CD4-positive, alpha-beta T cell treated with Interleukin-1 beta for 1 hour (primary cell): ENCODE results near the gene MYL7.
A peak's percentile ranks its signal among the peaks of the same experiment; 100 is the strongest.
"Not testable (repeated sequence)": the region's sequence is repeated elsewhere in the genome, so short reads cannot be mapped to it uniquely, and the experiment has no call there.

ENCODE experiments used
- DNase-seq, 2 donors: peaks; one replicate each; pipeline ENCODE4 v3.0.0-alpha.2; 2020 to 2022

Gene MYL7

GRCh38 chr7:44128721-44129582 is 12.2 kb downstream of the MYL7 start:
- DNase-seq: no peak

DNA sequence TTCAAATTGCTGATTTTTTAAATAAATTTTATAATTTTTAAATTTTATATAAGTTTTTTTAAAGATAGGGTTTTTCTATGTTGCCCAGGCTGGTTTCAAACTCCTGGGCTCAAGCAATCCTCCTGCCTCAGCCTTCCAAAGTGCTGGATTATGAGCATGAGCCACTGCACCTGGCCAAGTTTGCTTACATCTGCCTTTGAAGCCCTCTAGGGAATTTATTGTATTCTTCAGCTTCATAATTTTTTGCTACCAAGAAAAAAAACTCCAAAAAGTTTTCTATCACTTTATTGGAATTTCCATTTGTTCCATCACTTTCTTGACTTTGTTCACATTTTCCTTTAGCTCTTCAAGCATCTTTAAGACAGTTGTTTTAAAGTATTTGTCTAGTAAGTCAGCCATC is 14.0 kb downstream of the MYL7 start:
- DNase-seq: no peak

DNA sequence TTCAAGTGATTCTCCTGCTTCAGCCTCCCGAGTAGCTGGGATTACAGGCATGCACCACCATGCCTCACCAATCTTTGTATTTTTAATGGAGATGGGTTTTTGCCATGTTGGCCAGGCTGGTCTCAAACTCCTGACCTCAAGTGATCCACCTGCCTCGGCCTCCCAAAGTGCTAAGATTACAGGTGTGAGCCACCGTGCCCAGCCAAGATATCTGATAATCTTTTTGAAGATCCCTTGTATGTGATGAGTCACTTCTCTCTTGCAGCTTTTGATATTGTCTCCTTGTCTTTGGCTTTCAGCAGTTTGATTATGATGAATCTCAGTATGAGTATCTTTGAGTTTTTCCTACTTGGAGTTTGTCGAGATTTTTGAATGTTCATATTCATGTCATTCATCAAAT is 14.6 kb downstream of the MYL7 start:
- not testable (repeated sequence) for DNase-seq

- no peak for DNase-seq
Observed at GRCh38 chr7:44124822-44125202, 16.3 kb downstream of the MYL7 start.

- peak; percentile 96 to 97 for DNase-seq
Observed at GRCh38 chr7:44123190-44124003, 17.7 kb downstream of the MYL7 start, which contains the start of gene POLD2. Gene POLD2, minus strand, starts transcription at chr7:44123548. Its CDS starts 1,495 bp downstream, at chr7:44122053.

GRCh38 chr7:44122529-44122928 is 18.6 kb downstream of the MYL7 start:
- no peak for DNase-seq

GRCh38 chr7:44121761-44122420 is 19.2 kb downstream of the MYL7 start:
- DNase-seq: no peak

- DNase-seq: no peak
Observed at GRCh38 chr7:44120395-44120794, 20.7 kb downstream of the MYL7 start.

DNA sequence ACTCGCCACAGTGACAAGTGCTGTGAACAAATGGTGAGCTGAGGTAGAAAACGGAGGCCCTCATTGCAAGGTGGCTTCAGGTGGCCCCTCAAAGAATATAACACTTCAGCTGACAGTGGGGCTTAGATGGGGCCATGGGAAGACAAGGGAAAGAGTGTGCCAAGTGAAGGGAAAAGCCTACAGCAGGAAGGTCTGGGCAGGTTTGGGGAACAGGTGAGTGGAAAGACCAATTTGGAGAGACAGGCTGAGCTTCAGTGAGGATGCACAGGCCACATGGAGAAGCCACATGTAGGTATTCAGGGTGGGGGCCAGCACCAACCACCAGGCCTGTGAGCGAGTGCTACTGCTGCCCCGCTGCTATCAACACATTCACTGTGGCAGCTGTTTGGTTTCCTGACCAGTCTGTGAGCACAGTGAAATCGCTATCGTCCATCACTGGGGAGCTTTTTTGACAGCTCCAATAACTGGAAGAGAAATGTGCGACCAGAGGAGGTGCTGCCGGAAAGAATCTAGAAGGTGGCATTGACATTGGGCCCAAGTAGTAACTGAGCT is 21.2 kb downstream of the MYL7 start:
- no peak for DNase-seq

DNA sequence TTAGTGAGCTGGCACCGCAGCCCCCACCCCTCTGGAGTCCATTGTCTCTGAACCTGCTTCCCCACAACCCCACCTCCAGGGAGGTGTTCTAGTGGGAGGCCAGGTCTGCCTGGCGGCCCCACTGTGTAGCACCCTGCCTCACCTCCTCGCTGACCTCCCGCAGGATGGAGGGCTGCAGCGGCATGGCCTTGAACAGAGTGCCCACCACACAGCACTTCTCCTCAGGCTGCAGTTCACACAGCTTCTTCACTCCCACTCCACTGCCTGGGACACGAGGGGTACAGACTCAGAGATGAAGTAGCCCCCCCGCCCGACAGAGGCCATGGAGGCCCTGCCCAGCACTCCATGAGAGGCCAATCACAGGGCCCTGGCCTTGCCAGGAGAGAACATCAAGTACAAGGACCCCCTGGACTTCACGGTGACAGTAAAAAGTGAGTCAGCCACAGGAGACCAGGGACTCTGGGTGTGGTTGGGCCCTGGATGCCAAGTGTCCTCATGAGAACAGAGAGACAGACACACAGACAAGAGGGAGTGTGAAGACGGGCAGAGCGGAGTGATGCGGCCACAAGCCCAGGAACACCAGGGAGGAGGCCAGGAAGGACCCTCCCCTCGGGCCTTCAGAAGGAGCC is 23.2 kb downstream of the MYL7 start:
- DNase-seq: no peak

DNA sequence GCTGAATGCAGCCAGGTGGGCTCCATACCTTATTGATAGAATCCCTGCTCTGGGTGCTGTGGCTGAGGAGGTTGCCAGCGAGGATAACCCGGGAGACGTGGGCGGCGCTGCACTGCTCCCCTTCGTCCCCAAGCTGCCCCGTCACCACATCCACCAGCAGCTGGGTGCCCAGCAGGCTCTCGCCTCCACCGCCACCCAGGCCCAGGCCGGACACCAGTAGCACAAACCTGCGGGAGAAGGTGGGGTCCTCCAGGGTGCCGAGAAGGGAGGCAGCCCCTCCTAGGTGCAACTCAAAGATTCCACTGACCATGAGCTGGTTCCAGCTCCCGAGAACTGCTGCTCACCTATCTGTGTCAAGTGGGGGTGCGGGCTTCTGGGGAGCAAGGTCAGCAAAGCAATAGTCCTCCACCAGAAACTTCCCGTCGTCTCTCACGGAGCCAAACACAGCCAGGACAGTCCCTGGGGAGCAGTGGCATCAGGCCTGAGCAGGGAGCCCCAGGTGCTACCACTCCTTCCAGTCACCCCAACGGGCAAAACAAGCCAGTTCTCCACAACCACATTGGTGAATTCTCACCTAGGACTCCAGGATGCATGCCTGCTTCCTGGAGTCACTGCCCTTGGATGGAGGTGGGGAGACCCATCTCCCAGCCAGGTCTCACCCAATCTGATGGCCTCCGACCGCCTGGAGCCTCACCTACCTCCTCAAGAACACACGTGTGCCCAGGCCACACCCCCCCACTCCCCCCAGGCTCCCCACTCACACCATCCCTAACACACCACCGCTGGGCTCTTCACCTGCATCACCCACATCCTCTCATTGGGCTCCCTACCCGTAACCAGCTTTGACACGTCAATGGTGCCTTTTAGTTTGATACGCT is 24.1 kb downstream of the MYL7 start:
- DNase-seq: no peak

DNA sequence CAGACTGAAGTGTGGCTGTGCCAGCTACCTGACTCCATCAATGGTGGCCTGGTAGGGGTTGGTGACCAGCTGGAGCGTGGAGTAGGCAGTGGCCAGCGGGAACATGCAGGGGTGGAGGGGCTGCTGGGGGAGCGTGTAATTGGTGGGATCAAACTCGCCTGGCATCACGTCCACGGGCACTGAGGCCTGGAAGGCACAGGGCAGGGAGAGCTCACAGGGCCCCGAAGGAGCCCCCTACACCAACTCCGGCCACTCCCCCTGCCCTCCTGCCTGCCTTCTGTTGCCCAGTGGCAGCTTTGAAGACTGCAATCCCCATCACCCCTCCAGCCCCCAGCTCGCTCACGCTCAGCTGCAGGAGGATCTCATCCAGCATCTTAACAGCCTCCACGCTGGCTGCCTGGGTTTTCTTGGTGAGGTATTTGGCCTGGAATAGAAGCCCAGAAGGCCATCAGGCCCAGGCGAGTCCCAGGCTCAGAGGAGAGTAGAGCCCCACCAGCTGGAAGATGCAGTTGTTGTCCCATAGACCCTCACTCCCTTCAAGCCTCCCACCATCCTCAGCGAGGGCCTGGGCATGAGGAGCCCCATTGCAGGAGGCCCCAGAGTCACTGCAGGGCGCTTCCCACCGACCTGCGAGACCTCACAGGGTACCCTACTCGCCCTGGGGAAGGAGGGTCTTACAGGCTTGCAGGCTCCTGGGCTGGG is 24.9 kb downstream of the MYL7 start:
- no peak for DNase-seq

- no peak for DNase-seq
Observed at GRCh38 chr7:44114586-44115310, 26.4 kb downstream of the MYL7 start.

DNA sequence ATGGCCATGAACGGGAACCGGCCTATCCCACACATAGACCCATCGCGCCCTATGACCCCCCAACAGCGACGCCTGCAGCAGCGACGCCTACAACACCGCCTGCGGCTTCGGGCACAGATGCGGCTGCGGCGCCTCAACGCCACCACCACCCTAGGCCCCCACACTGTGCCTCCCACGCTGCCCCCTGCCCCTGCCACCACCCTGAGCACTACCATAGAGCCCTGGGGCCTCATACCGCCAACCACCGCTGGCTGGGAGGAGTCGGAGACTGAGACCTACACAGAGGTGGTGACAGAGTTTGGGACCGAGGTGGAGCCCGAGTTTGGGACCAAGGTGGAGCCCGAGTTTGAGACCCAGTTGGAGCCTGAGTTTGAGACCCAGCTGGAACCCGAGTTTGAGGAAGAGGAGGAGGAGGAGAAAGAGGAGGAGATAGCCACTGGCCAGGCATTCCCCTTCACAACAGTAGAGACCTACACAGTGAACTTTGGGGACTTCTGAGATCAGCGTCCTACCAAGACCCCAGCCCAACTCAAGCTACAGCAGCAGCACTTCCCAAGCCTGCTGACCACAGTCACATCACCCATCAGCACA is 27.3 kb downstream of the MYL7 start:
- DNase-seq: no peak

GRCh38 chr7:44112997-44113763 is 28.0 kb downstream of the MYL7 start:
- DNase-seq: no peak

GRCh38 chr7:44112231-44112996 is 28.7 kb downstream of the MYL7 start:
- no peak for DNase-seq

GRCh38 chr7:44111761-44112160 is 29.4 kb downstream of the MYL7 start:
- no peak for DNase-seq
